HL-60/S4 treated with retinoic acid at 250 ng/mL for 4 days and 3 days (cell line): ENCODE results near the gene CCSER1.

Experiments
- in situ Hi-C: fragments of 300-500 bp; cut with MboI; formaldehyde crosslinking; loops from 2 replicates; pipeline ENCODE4 v1.7.0; 2022; ENCODE audit warnings: low sequenced_read_pairs

The CCSER1 gene

DNA sequence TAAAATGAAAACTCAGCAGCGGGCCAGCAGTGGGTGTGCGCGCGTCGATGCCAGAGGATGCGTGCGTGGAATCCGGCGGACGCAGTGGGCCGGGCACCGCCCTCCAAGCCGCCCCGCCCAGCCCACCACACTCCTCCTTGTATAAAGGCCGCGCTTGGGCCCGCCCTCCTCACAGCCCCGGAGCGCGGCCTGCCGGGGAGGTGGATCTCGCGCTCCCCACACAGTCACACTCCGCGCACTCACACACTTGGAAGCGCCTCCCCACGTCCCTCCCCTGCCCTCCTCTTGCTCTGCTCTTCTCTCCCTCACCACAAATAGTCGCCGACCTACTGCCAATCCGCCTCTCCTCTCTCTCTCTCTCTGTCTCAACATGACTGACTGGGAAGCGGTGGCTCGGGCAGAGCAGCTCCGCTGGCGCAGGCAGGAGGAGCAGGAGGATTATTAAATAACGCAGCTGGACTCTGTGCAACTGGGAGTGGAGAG is at the start of gene CCSER1:
Gene CCSER1 (plus strand): TSS at position 172 of the 483 bp plus-strand sequence.
- in situ Hi-C loops = no loop called here

- in situ Hi-C loops = no loop called here
Measured at GRCh38 chr4:90078440-90078839, 48.8 kb upstream of the CCSER1 start.

DNA sequence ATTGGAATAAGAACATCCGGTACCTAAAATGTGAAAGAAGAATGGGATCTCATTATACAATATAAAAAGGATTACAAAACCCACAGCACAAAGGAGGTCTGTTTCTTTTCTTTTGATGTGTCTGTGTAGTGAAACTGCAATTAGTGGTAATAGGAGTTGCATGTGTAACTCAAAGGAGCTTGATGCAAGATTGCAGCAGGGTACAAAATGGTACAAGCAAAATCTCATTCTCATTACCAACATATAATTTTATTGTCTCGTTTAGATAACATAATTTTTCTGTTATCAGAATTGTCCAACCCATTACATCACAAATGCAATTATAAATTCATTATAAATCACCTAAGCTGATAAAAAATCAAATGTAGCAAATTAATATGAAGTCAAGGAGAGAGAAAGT is 47.1 kb upstream of the CCSER1 start:
- in situ Hi-C loops = no loop called here

DNA sequence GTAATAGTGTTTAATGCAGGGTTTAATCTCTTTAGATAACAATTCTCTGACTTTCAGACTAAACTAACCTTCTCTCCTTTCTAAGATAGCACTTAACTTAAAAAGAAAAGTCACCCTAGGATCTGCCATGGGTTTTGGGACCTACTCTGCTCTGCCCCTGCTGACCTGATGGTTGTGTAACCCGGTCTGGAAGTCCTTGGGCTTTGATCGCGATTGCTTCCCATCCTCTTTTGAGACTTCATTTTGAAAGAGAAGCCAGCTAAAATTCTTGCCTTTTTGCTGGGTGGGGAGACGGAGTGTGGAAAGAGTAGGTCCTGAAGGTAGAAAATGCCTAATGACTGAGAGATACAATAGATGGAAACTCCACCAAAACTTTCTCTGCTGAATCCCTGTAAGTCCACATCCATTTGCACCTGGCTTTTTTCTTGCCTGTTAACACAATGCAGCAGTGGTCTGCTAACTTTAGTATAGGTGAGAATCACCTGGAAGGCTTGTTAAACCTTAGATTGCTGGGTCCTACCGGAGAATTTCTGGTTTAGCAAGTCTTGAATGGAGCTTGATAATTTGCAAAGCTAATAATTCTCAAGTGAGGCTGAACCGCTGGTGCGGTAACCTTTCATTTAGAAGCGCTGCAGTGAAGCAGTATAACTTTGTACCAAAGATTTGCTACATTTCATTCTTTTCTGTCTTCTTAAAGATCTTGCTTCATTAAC is 45.6 kb upstream of the CCSER1 start:
- in situ Hi-C loops = no loop called here

- in situ Hi-C loops = no loop called here
Measured at GRCh38 chr4:90082449-90082848, 44.7 kb upstream of the CCSER1 start.

GRCh38 chr4:90084277-90084966 is 42.8 kb upstream of the CCSER1 start:
- in situ Hi-C loops = no loop called here

GRCh38 chr4:90084967-90085295 is 42.3 kb upstream of the CCSER1 start:
- in situ Hi-C loops = no loop called here

- in situ Hi-C loops = no loop called here
Measured at GRCh38 chr4:90093526-90093925, 33.7 kb upstream of the CCSER1 start.

- in situ Hi-C loops = no loop called here
Measured at GRCh38 chr4:90095000-90095399, 32.2 kb upstream of the CCSER1 start.

GRCh38 chr4:90099812-90100211 is 27.4 kb upstream of the CCSER1 start:
- in situ Hi-C loops = no loop called here

- in situ Hi-C loops = no loop called here
Measured at GRCh38 chr4:90103991-90104390, 23.2 kb upstream of the CCSER1 start.

- in situ Hi-C loops = no loop called here
Measured at GRCh38 chr4:90105274-90105673, 21.9 kb upstream of the CCSER1 start.

DNA sequence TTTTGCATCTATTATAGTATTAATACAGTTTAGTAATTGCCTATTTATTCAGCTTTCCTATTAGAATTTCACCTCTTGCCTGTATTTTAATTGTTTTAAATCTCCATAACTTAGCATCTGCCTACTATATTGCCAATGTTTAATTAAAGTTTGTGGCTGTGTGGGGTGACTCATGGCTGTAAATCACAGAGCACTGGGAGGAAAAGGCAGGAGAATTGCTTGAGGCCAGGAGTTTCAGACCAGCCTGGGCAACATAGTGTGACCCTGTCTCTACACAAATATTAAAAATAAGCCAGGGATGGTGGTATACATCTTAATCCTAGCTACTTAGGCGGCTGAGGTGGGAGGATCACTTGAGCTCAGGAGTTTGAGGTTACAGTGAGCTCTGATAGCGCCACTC is 14.5 kb upstream of the CCSER1 start:
- in situ Hi-C loops = no loop called here

- in situ Hi-C loops = no loop called here
Measured at GRCh38 chr4:90113881-90114457, 13.2 kb upstream of the CCSER1 start.

DNA sequence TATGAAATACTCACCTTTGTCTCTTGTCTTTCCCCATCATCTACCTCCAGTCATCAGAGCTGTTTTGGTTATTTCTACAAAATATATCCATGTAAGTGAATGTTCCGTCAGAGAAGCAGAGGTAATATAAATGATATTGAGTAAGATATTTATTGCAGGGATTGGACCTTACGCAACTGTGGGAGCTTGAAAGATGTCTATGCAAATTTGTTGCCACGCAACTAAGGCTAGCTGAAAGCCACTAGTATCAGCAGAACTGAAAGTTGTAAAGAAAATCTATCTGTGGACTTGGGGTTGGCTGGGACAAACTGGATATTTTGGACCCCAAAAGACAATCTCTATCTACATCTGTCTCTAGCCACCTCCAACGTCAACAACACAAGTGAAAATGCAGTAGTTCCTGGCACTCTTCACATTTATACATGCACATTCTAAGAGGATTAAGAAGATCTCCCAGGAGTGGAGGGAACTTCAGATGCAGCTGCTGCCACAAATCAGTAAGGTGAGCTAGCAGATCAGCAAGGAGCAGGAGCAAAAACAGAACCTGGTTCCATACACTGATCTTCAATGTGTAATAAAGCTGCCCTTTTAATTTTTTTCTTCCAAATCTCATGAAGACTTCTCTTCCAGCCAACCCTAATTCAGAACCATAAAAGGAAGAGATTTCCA is 8.5 kb upstream of the CCSER1 start:
- in situ Hi-C loops = no loop called here

DNA sequence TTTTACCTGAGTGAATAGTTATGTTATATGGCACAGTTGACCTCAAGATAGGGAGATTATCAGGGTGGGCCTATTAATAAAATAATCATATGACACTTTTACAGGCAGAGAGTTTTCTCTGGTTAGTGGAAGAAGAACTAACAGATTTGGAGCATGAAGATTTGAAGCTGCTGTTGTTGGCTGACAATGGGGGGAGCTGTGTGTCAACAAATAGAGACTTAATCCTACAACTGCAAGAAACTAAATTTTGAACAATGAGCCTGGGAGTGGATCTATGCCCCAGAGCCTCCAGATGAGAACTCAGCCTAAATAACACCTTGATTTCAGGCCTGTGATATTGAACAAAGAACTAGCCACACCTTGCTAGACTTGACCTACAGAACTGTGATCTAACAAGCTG is 7.2 kb upstream of the CCSER1 start:
- in situ Hi-C loops = no loop called here

DNA sequence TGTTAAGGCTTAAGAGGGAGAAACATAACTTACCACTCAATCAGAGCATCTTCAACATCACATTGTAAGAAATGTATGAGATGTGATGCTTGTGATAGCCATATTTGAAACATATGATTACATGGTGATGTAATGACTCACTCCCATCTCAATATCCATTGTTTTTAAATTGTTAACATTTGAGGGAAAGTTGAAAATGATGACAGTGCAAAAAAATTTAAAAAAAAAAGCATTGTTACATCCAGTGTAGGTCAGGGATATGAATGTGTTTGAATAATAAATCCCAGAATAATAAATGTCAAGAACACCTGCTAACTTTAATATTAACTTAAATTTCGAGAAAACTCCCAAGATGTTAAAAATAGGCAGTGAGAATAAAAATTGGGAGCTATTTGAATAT is 6.4 kb upstream of the CCSER1 start:
- in situ Hi-C loops = no loop called here

DNA sequence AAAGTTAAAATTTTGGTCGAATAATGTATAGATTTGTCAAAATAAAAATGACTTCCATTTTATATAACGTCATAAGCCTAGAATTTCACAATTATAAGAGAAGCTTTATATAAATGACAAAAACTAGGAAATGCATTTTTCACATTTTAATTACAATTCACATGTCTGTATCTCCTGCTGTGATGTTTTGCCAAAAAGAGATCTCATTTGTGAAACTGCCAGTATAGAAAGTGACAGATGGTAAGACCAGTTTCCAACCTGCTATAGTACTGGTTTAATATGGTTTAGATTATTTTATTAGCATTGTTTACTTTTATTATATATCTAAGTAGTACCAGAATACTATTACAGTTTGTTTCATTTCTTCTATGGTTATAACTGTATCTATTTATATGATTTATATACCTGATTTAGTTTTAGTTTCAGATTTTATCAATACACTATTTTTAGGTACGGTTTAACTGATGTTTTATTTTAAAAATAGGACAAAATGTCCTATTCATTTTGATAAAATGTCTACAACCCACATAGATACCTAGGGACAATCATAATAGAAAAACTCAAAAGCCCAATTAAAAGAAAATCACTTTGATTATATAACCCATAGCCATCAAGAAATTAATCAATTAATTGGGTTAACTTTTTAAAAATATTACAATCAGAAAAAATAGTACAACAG is 5.4 kb upstream of the CCSER1 start:
- in situ Hi-C loops = no loop called here

GRCh38 chr4:90122355-90122748 is 4.8 kb upstream of the CCSER1 start:
- in situ Hi-C loops = no loop called here

DNA sequence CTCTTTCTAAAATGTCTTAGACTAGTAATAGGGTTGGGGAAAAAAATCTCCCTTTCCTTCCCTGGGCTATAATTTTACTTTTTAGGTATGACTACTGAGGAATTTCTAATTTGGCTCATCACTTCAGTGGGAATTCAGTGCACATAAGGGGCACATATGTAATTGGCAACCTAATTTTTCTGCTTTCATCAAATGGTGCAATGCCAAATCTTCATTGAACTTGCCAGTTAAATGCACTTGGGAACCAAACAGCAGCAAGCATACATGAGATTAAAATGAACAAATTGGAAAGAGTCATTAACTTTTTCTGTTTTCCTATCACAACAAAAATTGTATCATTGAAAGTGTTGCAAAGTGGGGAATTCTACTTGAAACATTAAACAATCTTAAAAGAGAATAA is 2.9 kb upstream of the CCSER1 start:
- in situ Hi-C loops = no loop called here

- in situ Hi-C loops = no loop called here
Measured at GRCh38 chr4:90126805-90127204, 389 bp upstream of the CCSER1 start.
